Thymus (tissue), 14 donors: ENCODE measurements around the gene RPS13. TPM values are rescaled to one million over a fixed set of nuclear protein-coding genes. Genes with fewer than 3 reads are reported as not detected.
"Not testable (repeated sequence)": the region's sequence is repeated elsewhere in the genome, so short reads cannot be mapped to it uniquely, and the experiment has no call there.

ENCODE experiments used
- DNase-seq, 9 donors: peaks; one replicate each; pipeline ENCODE4 v3.0.0-alpha.2; 2013; ENCODE audit warnings: low spot score in 9 of 9, low read depth in 6 of 9, missing footprints in 1 of 9
- H3K27ac ChIP-seq, 2 donors: one replicate each; pipeline ENCODE4 v1.5.1; 2013; ENCODE audit warnings: control low read depth in 1 of 2, low read depth in 1 of 2, low read length in 1 of 2, mild to moderate bottlenecking in 1 of 2, moderate library complexity in 1 of 2
- H3K27me3 ChIP-seq, 2 donors: one replicate each; pipeline ENCODE4 v1.5.1; 2013; ENCODE audit warnings: low read length in 1 of 2; ENCODE audit not compliant: control insufficient read depth in 2 of 2, insufficient read depth in 1 of 2
- H3K36me3 ChIP-seq, 2 donors: one replicate each; pipeline ENCODE4 v1.5.1; 2013; ENCODE audit warnings: low read length in 1 of 2, mild to moderate bottlenecking in 1 of 2, moderate library complexity in 1 of 2; ENCODE audit not compliant: control insufficient read depth in 2 of 2, insufficient read depth in 2 of 2
- H3K4me1 ChIP-seq, 2 donors: one replicate each; pipeline ENCODE4 v1.5.1; 2013; ENCODE audit warnings: low read length in 2 of 2; ENCODE audit not compliant: control insufficient read depth in 2 of 2, insufficient read depth in 2 of 2
- H3K4me3 ChIP-seq, 2 donors: one replicate each; pipeline ENCODE4 v1.5.1; 2013; ENCODE audit warnings: low read length in 2 of 2, control low read depth in 1 of 2, mild to moderate bottlenecking in 1 of 2
- H3K9me3 ChIP-seq, 2 donors: one replicate each; pipeline ENCODE4 v1.5.1; 2013; ENCODE audit warnings: low read length in 1 of 2, mild to moderate bottlenecking in 1 of 2; ENCODE audit not compliant: control insufficient read depth in 2 of 2, insufficient read depth in 1 of 2
- whole genome bisulfite sequencing: extraction: QIAGEN DNeasy Blood & Tissue Kit; methylation state at CpG from one replicate; pipeline ENCODE4 v1.1.7; 2013; 5-methylcytosine and 5-hydroxymethylcytosine counted together
- long read RNA-seq, 10 donors: transcript quantifications; one replicate each; lab custom pipeline, GENCODE V29; 2026
- polyA plus RNA-seq: library from polyadenylated mRNA; stranded (reverse); fragments of 200-250 nt; gene quantifications from one replicate; pipeline ENCODE4 v1.2.3, GENCODE V29; 2013
- total RNA-seq: library from RNA; stranded (reverse); fragments of 120-200 nt; gene quantifications from one replicate; pipeline ENCODE4 v1.2.4, GENCODE V29; 2013
- donor health status: healthy.

The RPS13 gene
- total RNA-seq (1,579 TPM), polyA plus RNA-seq (3,713 TPM)
- long read RNA-seq, donor 1, transcript RPS13-202 (6 exons, 646 nt), result major isoform, 237 of 277 reads
- long read RNA-seq, donor 1, transcript RPS13-203 (5 exons, 664 nt), result minor isoform, 13 of 277 reads
- long read RNA-seq, donor 1, transcript RPS13-208 (3 exons, 746 nt), result minor isoform, 9 of 277 reads
- long read RNA-seq, donor 1, partial matches to known transcripts, result 9 of 277 reads
- long read RNA-seq, donor 1, other reads (novel, unspliced or antisense), result 0 of 277 reads
- long read RNA-seq, donor 2, result 0 reads
- long read RNA-seq, donor 3, transcript RPS13-203 (5 exons, 664 nt), result minor isoform, 140 of 3,409 reads
- long read RNA-seq, donor 3, transcript RPS13-202 (6 exons, 646 nt), result major isoform, 2,682 of 3,409 reads
- long read RNA-seq, donor 3, transcript RPS13-207 (2 exons, 594 nt), result minor isoform, 23 of 3,409 reads
- long read RNA-seq, donor 3, transcript RPS13-208 (3 exons, 746 nt), result minor isoform, 153 of 3,409 reads
- long read RNA-seq, donor 3, partial matches to known transcripts, result 263 of 3,409 reads
- long read RNA-seq, donor 3, other reads (novel, unspliced or antisense), result 103 of 3,409 reads
- long read RNA-seq, donor 4, transcript RPS13-207 (2 exons, 594 nt), result minor isoform, 20 of 1,261 reads
- long read RNA-seq, donor 4, transcript RPS13-202 (6 exons, 646 nt), result major isoform, 862 of 1,261 reads
- long read RNA-seq, donor 4, transcript RPS13-208 (3 exons, 746 nt), result minor isoform, 100 of 1,261 reads
- long read RNA-seq, donor 4, transcript RPS13-203 (5 exons, 664 nt), result minor isoform, 52 of 1,261 reads
- long read RNA-seq, donor 4, partial matches to known transcripts, result 180 of 1,261 reads
- long read RNA-seq, donor 4, other reads (novel, unspliced or antisense), result 28 of 1,261 reads
- long read RNA-seq, donor 5, transcript RPS13-203 (5 exons, 664 nt), result minor isoform, 147 of 4,633 reads
- long read RNA-seq, donor 5, transcript RPS13-207 (2 exons, 594 nt), result minor isoform, 36 of 4,633 reads
- long read RNA-seq, donor 5, transcript RPS13-208 (3 exons, 746 nt), result minor isoform, 246 of 4,633 reads
- long read RNA-seq, donor 5, transcript RPS13-202 (6 exons, 646 nt), result major isoform, 3,576 of 4,633 reads
- long read RNA-seq, donor 5, partial matches to known transcripts, result 402 of 4,633 reads
- long read RNA-seq, donor 5, other reads (novel, unspliced or antisense), result 173 of 4,633 reads
- long read RNA-seq, donor 6, transcript RPS13-207 (2 exons, 594 nt), result minor isoform, 13 of 1,138 reads
- long read RNA-seq, donor 6, transcript RPS13-208 (3 exons, 746 nt), result minor isoform, 32 of 1,138 reads
- long read RNA-seq, donor 6, transcript RPS13-202 (6 exons, 646 nt), result major isoform, 916 of 1,138 reads
- long read RNA-seq, donor 6, transcript RPS13-203 (5 exons, 664 nt), result minor isoform, 51 of 1,138 reads
- long read RNA-seq, donor 6, partial matches to known transcripts, result 91 of 1,138 reads
- long read RNA-seq, donor 6, other reads (novel, unspliced or antisense), result 24 of 1,138 reads
- long read RNA-seq, donor 7, transcript RPS13-208 (3 exons, 746 nt), result minor isoform, 182 of 2,781 reads
- long read RNA-seq, donor 7, transcript RPS13-202 (6 exons, 646 nt), result major isoform, 2,039 of 2,781 reads
- long read RNA-seq, donor 7, transcript RPS13-203 (5 exons, 664 nt), result minor isoform, 132 of 2,781 reads
- long read RNA-seq, donor 7, transcript RPS13-207 (2 exons, 594 nt), result minor isoform, 44 of 2,781 reads
- long read RNA-seq, donor 7, partial matches to known transcripts, result 280 of 2,781 reads
- long read RNA-seq, donor 7, other reads (novel, unspliced or antisense), result 75 of 2,781 reads
- long read RNA-seq, donor 8, transcript RPS13-203 (5 exons, 664 nt), result minor isoform, 23 of 659 reads
- long read RNA-seq, donor 8, transcript RPS13-202 (6 exons, 646 nt), result major isoform, 566 of 659 reads
- long read RNA-seq, donor 8, transcript RPS13-208 (3 exons, 746 nt), result minor isoform, 14 of 659 reads
- long read RNA-seq, donor 8, partial matches to known transcripts, result 26 of 659 reads
- long read RNA-seq, donor 8, other reads (novel, unspliced or antisense), result 20 of 659 reads
- long read RNA-seq, donor 9, transcript RPS13-208 (3 exons, 746 nt), result minor isoform, 49 of 1,414 reads
- long read RNA-seq, donor 9, transcript RPS13-202 (6 exons, 646 nt), result major isoform, 1,129 of 1,414 reads
- long read RNA-seq, donor 9, transcript RPS13-207 (2 exons, 594 nt), result minor isoform, 10 of 1,414 reads
- long read RNA-seq, donor 9, transcript RPS13-203 (5 exons, 664 nt), result minor isoform, 55 of 1,414 reads
- long read RNA-seq, donor 9, partial matches to known transcripts, result 106 of 1,414 reads
- long read RNA-seq, donor 9, other reads (novel, unspliced or antisense), result 47 of 1,414 reads
- long read RNA-seq, donor 10, transcript RPS13-208 (3 exons, 746 nt), result minor isoform, 53 of 1,761 reads
- long read RNA-seq, donor 10, transcript RPS13-203 (5 exons, 664 nt), result minor isoform, 46 of 1,761 reads
- long read RNA-seq, donor 10, transcript RPS13-207 (2 exons, 594 nt), result minor isoform, 18 of 1,761 reads
- long read RNA-seq, donor 10, transcript RPS13-202 (6 exons, 646 nt), result major isoform, 1,457 of 1,761 reads
- long read RNA-seq, donor 10, partial matches to known transcripts, result 118 of 1,761 reads
- long read RNA-seq, donor 10, other reads (novel, unspliced or antisense), result 48 of 1,761 reads

- peak within 1 kb of the TSS; percentile 94 to 95 for H3K27ac ChIP-seq
- no peaks in the 10 kb centered on the region for H3K27me3 ChIP-seq
- no peaks in the 10 kb centered on the region for H3K9me3 ChIP-seq
- WGBS, result under 1% methylated on average over 55 of the region's 55 CpGs
- peak; percentile 91 to 99 (median 97) for DNase-seq
- peak within 1 kb of the TSS; percentile 86 to 96 for H3K4me3 ChIP-seq
- peaks cover 16 to 18% of the 10 kb centered on the region in 2 donors for H3K4me1 ChIP-seq
- H3K36me3 ChIP-seq, result peaks cover 14 to 32% of the 10 kb centered on the region in 2 donors
Observed at GRCh38 chr11:17077520-17078401, at the start of gene RPS13. TSS of gene RPS13 (minus strand) at chr11:17077667. CDS start at chr11:17077641, 26 bp downstream.

DNA sequence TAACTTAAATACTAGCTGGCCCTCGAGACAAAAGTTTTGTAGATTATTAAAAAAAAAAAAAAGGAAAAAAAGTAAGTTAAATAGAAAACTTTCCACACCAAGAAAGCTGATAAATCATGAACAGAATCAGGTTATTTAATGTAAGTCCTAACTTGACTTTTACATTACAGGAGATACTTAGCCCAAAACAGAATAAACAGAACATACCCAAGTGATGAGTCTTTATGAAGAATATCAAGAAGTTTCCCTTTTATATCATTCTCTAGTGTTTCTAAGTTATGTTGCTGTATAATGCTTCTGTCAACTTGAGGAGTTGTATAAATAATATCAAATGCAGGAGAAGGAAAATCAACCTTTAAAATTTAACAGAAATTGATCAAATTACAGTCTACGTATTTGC, 44.5 kb upstream of the RPS13 start:
- Histone ChIP-seq H3K36me3 (peaks cover 0 to 2% of the 10 kb centered on the region in 2 donors), H3K27ac (no peak overlapping the region), H3K4me3 (no peak overlapping the region), H3K9me3 (no peaks in the 10 kb centered on the region), H3K27me3 (no peaks in the 10 kb centered on the region), H3K4me1 (no peaks in the 10 kb centered on the region)
- DNase-seq, result no peak
- 98% methylated on average over 2 of the region's 2 CpGs for WGBS

DNA sequence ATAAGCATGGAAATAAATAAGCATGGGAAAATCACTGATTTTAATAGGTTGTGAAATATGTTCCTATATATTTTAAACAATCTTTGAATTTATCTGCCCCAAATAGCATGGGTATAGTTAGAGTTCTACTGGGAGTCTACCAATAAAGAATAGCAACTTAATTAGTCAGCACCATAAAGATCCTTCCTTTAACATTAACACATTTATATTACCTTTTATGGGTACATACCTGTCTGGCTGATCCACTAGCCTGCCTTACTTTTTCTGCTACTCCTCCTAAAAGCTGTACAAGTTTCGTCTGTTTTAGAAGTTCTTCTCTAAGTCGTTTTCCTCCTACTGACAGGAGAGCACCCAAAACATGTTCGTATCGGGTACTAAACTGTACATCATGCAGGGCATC, 39.8 kb upstream of the RPS13 start:
- Histone ChIP-seq H3K4me1 (no peaks in the 10 kb centered on the region), H3K4me3 (no peak overlapping the region), H3K9me3 (no peaks in the 10 kb centered on the region), H3K27ac (no peak overlapping the region), H3K36me3 (peaks cover 0 to 2% of the 10 kb centered on the region in 2 donors), H3K27me3 (no peaks in the 10 kb centered on the region)
- WGBS, result 99% methylated on average over 4 of the region's 4 CpGs
- no peak for DNase-seq

- WGBS, result 87% methylated on average over 1 of the region's 1 CpG
- H3K27me3 ChIP-seq, result no peaks in the 10 kb centered on the region
- H3K4me1 ChIP-seq, result no peaks in the 10 kb centered on the region
- H3K4me3 ChIP-seq, result no peak overlapping the region
- H3K27ac ChIP-seq, result no peak overlapping the region
- peaks cover 0 to 2% of the 10 kb centered on the region in 2 donors for H3K36me3 ChIP-seq
- no peak for DNase-seq
- H3K9me3 ChIP-seq, result no peaks in the 10 kb centered on the region
Observed at GRCh38 chr11:17116117-17116516, 38.6 kb upstream of the RPS13 start.

DNA sequence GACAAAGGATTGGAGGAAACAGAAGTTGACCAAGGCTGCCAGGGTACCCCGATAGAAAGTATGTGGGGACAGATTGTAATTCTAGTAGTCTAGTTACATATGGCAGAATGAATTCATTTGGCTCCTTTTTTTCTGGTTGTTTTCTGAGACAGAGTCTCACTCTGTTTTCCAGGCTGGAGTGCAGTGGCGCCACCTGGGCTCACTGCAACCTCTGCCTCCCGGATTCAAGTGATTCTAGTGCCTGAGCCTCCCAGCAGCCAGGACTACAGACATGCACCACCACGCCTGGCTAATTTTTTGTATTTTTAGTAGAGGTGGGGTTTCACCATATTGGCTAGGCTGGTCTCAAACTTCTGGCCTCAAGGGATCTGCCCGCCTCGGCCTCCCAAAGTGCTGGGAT, 30.3 kb upstream of the RPS13 start:
- H3K9me3 ChIP-seq, H3K27me3 ChIP-seq, H3K4me1 ChIP-seq, DNase-seq, H3K27ac ChIP-seq, H3K4me3 ChIP-seq: not testable (repeated sequence)
- WGBS, result 95% methylated on average over 6 of the region's 6 CpGs
- peaks cover 6 to 33% of the 10 kb centered on the region in 2 donors for H3K36me3 ChIP-seq

DNA sequence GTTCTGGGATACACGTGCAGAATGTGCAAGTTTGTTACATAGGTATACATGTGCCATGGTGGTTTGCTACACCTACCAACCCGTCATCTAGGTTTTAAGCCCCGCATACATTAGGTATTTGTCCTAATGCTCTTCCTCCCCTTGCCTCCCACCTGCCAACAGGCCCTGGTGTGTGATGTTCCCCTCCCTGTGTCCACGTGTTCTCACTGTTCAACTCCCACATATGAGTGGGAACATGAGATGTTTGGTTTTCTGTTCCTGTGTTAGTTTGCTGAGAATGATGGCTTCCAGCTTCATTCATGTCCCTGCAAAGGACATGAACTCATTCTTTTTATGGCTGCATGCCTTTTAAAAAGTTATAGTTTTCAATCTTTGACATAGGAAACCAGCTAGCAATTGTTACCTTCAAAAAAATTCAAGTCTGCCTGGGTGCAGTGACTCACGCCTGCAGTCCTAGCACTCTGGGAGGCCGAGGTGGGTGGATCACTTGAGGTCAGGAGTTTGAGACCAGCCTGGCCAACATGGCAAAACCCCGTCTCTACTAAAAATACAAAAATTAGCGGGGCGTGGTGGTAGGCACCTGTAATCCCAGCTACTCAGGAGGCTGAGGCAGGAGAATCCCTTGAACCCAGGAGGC, 28.1 kb upstream of the RPS13 start:
- peaks cover 6 to 38% of the 10 kb centered on the region in 2 donors for H3K36me3 ChIP-seq
- H3K9me3 ChIP-seq, H3K27ac ChIP-seq, H3K4me1 ChIP-seq, DNase-seq, H3K4me3 ChIP-seq, H3K27me3 ChIP-seq: not testable (repeated sequence)
- WGBS, result 96% methylated on average over 9 of the region's 9 CpGs
